ENCODE data around the gene MILR1.
"Not testable (repeated sequence)": the region's sequence is repeated elsewhere in the genome, so short reads cannot be mapped to it uniquely, and the experiment has no call there.

The MILR1 gene

GRCh38 chr17:64426596-64426995, 22.3 kb upstream of the MILR1 start:
- in situ Hi-C loops (cut with HindIII; ENCODE audit: low sequenced_read_pairs), result no loop called here

GRCh38 chr17:64428406-64428805, 20.5 kb upstream of the MILR1 start:
- in situ Hi-C loops (cut with HindIII; ENCODE audit: low sequenced_read_pairs), result no loop called here

- in situ Hi-C loops (cut with HindIII; ENCODE audit: low sequenced_read_pairs), result not testable (repeated sequence)
Observed at GRCh38 chr17:64430036-64430435, 18.9 kb upstream of the MILR1 start.

DNA sequence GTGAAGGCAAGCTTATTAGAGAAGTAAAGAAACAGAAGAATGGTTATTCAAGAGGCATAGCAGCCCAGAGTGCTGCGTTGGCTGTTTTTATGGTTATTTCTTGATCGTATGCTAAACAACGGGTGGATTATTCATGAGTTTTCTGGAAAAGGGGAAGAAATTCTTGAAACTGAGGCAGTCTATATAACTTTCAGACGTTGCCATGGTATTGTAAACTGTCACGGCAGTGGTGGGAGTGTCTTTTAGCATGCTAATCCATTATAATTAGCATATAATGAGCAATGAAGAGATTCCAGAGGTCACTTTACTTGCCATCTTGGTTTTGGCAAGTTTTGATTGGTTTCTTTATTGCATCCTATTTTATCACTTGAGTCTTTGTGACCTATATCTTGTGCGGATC, 17.4 kb upstream of the MILR1 start:
- in situ Hi-C loops (cut with HindIII; ENCODE audit: low sequenced_read_pairs), result no loop called here

DNA sequence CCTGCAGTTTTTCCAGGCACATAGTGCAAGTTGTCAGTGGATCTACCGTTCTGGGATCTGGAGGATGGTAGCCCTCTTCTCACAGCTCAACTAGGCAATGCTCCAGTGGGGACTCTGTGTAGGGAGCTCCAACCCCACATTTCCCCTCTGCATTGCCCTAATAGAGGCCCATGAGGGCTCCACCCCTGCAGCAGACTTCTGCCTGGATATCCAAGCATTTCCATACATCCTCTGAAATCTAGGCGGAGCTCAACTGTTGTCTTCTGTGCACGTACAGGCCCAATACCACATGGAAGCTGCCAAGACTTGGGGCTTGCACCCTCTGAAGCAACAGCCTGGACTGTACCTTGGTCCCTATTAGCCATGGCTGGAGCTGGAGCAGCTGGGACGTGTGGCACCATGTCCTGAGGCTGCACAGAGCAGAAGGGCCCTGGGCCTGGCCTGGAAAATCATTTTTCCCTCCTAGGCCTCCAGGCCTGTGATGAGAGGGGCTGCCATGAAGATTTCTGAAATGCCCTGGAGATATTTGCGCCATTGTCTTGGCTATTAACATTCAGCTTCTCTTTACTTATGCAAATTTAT, 10.9 kb upstream of the MILR1 start:
- in situ Hi-C loops (cut with HindIII; ENCODE audit: low sequenced_read_pairs), result no loop called here

- in situ Hi-C loops (cut with HindIII; ENCODE audit: low sequenced_read_pairs), result not testable (repeated sequence)
Observed at GRCh38 chr17:64439521-64439920, 9.4 kb upstream of the MILR1 start.

- in situ Hi-C loops (cut with HindIII; ENCODE audit: low sequenced_read_pairs), result no loop called here
Observed at GRCh38 chr17:64439956-64440355, 9.0 kb upstream of the MILR1 start.

- in situ Hi-C loops (cut with HindIII; ENCODE audit: low sequenced_read_pairs), result no loop called here
Observed at GRCh38 chr17:64441772-64442540, 7.0 kb upstream of the MILR1 start.

DNA sequence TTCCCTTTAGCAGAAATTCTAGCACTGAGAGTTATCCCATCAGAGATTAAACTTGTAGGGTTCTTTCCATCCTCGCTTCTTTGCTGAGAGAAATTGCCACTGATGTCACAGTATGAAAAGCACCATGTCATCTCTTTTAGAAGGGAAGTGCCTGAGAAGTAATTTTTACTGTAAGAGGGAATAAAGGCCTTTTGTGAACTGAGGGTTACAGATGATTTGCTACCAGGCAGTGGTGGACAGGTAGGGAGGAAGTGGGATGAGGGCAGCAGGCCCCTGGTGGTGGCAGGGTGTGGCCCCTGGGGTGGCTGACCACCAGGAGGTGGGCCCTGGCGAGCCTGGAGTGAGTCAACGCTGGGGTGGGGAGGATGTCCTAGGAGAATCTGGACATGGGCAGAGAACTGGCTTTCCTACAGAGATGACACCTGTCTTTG, 6.4 kb upstream of the MILR1 start:
- in situ Hi-C loops (cut with HindIII; ENCODE audit: low sequenced_read_pairs), result no loop called here

GRCh38 chr17:64443086-64443760, 5.7 kb upstream of the MILR1 start:
- in situ Hi-C loops (cut with HindIII; ENCODE audit: low sequenced_read_pairs), result no loop called here

GRCh38 chr17:64447526-64447925, 1.4 kb upstream of the MILR1 start:
- in situ Hi-C loops (cut with HindIII; ENCODE audit: low sequenced_read_pairs), result no loop called here

- in situ Hi-C loops (cut with HindIII; ENCODE audit: low sequenced_read_pairs), result no loop called here
Observed at GRCh38 chr17:64449545-64449944, 630 bp downstream of the MILR1 start.

DNA sequence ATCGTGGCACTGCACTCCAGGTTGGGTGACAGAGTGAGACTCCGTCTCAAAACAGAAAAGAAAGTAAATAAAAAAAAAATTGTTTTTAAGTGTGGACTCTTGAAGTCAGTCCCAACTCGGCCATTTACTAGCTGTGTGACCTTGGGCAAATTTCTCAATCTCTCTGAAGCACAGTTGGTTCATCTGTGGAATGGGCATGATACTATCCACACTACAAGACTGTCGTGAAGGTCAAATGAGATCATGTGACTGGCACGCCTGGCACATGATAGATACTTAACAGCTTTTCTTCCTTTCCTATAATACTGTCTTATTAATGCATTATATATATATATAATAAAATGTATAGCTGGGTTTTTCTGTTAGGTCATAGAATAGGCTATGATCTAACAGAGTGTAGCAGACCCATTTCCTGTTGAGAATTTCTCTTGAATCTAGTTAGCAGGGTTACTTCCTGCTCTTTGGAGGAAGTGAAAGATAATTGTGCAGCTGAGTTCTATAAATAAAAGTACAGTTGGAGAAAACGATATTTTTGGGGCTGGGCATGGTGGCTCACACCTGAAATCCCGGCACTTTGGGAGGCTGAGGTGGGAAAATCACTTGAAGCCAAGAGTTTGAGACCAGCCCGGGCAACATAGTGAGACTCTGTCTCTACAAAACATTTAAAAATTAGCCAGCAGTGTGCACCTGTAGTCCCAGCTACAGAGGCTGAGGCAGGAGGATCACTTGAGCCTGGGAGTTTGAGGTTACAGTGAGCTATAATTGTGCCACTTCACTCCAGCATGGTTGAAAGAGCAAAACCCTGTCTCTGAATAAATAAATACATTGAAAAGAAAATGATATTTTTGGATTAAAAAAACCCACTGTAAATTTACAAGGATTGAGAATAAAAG, 7.3 kb downstream of the MILR1 start:
- in situ Hi-C loops (cut with HindIII; ENCODE audit: low sequenced_read_pairs), result no loop called here

DNA sequence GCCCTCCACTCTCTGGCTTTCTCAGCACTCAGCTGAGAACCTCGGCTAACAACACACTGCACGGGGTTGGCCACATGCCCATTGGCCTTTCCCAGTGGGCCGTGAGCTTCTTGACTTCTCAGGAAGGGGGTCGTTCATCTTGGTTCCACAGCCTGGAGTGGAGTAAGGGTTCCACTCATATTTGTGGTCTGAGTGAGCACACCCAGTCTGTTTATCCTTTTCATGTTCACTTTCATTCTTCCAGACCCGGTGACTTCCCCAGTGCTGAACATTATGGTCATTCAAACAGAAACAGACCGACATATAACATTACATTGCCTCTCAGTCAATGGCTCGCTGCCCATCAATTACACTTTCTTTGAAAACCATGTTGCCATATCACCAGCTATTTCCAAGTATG, 8.2 kb downstream of the MILR1 start:
- in situ Hi-C loops (cut with HindIII; ENCODE audit: low sequenced_read_pairs), result no loop called here

- in situ Hi-C loops (cut with HindIII; ENCODE audit: low sequenced_read_pairs), result no loop called here
Observed at GRCh38 chr17:64458756-64459155, 9.8 kb downstream of the MILR1 start.

DNA sequence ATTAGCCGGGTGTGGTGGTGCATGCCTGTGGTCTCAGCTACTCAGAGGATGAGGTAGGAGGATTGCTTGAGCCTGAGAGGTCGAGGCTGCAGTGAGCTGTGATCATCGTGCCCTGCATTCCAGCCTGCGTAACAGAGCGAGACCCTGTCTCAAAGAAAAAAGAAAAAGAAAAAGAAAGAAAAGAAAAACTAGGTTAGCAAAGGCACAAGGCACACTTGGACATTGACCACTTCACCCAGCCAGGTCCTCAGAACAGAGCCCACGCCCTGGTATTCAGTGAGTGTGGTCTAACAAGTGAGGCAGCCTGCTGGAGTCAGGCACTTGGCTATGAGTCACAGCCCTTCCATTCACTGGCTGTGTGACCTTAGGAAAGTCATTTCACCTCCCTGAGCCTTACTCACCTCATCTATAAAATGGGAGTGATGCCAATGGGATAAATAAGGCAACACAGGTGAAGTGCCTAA, 10.4 kb downstream of the MILR1 start:
- in situ Hi-C loops (cut with HindIII; ENCODE audit: low sequenced_read_pairs), result no loop called here

DNA sequence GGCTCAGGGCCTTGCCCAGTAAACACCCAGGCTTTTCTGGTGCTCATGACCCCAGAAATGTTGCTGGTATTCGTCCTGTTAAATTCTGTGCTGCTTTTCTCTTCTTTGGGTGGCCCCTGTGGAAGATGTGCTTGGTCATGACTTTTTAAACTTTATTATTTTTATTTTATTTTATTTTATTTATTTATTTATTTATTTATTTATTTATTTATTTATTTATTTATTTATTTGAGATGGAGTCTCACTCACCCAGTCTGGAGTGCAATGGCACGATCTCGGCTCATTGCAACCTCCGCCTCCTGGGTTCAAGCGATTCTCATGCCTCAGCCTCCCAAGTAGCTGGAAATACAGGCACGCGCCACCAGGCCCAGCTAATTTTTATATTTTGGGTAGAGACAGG, 10.9 kb downstream of the MILR1 start:
- in situ Hi-C loops (cut with HindIII; ENCODE audit: low sequenced_read_pairs), result not testable (repeated sequence)

DNA sequence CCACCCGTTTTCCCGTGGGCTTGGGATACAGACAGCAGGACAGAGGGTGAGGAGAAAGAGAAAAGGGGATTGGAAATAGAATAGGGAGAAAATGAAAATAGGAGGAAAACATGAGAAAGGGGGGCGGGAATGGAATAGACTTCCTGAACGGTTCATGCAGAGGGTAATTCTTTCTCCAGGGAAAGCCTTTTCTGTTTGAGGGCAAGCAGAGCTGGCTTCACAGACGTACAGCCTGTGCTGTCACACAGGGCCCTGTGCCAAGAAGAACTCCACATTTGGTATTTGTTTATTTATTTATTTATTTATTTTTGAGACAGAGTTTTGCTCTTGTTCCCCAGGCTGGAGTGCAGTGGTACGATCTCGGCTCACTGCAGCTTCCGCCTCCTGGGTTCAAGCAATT, 12.0 kb downstream of the MILR1 start:
- in situ Hi-C loops (cut with HindIII; ENCODE audit: low sequenced_read_pairs), result no loop called here

DNA sequence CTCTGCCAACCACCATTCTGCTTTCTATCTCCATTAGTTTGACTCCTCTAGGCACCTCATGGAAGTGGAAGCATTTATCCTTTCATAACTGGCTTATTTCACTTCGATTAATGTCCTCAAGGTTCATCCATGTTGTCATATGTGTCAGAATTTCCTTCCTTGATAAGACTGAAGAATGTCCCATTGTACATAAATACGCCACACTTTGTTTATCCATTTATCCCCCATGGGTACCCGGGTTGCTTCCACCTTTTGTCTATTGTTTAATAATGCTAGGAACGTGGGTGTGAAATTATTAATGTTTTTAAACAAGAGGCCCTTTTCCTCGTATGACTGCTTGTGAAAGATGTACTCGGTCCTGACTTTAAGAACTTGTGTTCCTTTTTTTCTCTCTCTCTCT, 12.9 kb downstream of the MILR1 start:
- in situ Hi-C loops (cut with HindIII; ENCODE audit: low sequenced_read_pairs), result no loop called here

GRCh38 chr17:64466019-64466735, 17.3 kb downstream of the MILR1 start:
- in situ Hi-C loops (cut with HindIII; ENCODE audit: low sequenced_read_pairs), result no loop called here

Data from DLD1 (cell line).